Measurements from ENCODE around the gene CCDC121.

- TF ChIP-seq, protein P1, sequence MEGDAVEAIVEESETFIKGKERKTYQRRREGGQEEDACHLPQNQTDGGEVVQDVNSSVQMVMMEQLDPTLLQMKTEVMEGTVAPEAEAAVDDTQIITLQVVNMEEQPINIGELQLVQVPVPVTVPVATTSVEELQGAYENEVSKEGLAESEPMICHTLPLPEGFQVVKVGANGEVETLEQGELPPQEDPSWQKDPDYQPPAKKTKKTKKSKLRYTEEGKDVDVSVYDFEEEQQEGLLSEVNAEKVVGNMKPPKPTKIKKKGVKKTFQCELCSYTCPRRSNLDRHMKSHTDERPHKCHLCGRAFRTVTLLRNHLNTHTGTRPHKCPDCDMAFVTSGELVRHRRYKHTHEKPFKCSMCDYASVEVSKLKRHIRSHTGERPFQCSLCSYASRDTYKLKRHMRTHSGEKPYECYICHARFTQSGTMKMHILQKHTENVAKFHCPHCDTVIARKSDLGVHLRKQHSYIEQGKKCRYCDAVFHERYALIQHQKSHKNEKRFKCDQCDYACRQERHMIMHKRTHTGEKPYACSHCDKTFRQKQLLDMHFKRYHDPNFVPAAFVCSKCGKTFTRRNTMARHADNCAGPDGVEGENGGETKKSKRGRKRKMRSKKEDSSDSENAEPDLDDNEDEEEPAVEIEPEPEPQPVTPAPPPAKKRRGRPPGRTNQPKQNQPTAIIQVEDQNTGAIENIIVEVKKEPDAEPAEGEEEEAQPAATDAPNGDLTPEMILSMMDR (IDR thresholded peaks at IDR 0.05; ENCODE audit: poor library complexity): no peak
- no peak for TF ChIP-seq EZH2 (IDR thresholded peaks at IDR 0.05; ENCODE audit: borderline replicate concordance)
These were observed 40.5 kb downstream of the CCDC121 start for GRCh38 chr2:27588308-27588707.

Measured in hepatocyte (in vitro differentiated cells).